Small intestine (tissue), 7 donors: ENCODE measurements around the gene MFSD12. TPM values are rescaled to one million over a fixed set of nuclear protein-coding genes. Genes with fewer than 3 reads are reported as not detected.

Source experiments
- DNase-seq, 2 donors: peaks; one replicate each; pipeline versions ENCODE4 v3.0.0 to v3.0.0-alpha.2; 2013
- FAIRE-seq: peaks from 2 replicates; lab custom pipeline; 2012; peaks lifted over from hg19 to GRCh38; lab: Jason Lieb, UNC
- H3K27ac ChIP-seq, 3 donors: one replicate each; pipeline ENCODE4 v1.5.1; 2013; ENCODE audit warnings: low read length in 2 of 3, mild to moderate bottlenecking in 2 of 3, control low read depth in 1 of 3, inconsistent platforms in 1 of 3, low read depth in 1 of 3, moderate library complexity in 1 of 3
- H3K27me3 ChIP-seq, 3 donors: one replicate each; pipeline ENCODE4 v1.6.1; 2013; ENCODE audit warnings: low read length in 3 of 3, inconsistent platforms in 1 of 3; ENCODE audit not compliant: control insufficient read depth in 3 of 3, insufficient read depth in 3 of 3
- H3K36me3 ChIP-seq, 3 donors: one replicate each; pipeline ENCODE4 v1.6.1; 2013; ENCODE audit warnings: low read length in 3 of 3, inconsistent platforms in 1 of 3, low read depth in 1 of 3, mild to moderate bottlenecking in 1 of 3, moderate library complexity in 1 of 3; ENCODE audit not compliant: control insufficient read depth in 3 of 3, insufficient read depth in 2 of 3
- H3K4me1 ChIP-seq, 3 donors: one replicate each; pipeline ENCODE4 v1.6.1; 2013; ENCODE audit warnings: low read length in 2 of 3, inconsistent platforms in 1 of 3, low read depth in 1 of 3, mild to moderate bottlenecking in 1 of 3, moderate library complexity in 1 of 3; ENCODE audit not compliant: control insufficient read depth in 3 of 3, insufficient read depth in 2 of 3
- H3K4me3 ChIP-seq, 3 donors: one replicate each; pipeline ENCODE4 v1.5.1; 2013; ENCODE audit warnings: low read length in 3 of 3, control low read depth in 1 of 3, inconsistent platforms in 1 of 3, low read depth in 1 of 3, mild to moderate bottlenecking in 1 of 3, moderate library complexity in 1 of 3
- H3K9me3 ChIP-seq, 2 donors: one replicate each; pipeline ENCODE4 v1.6.1; 2013; ENCODE audit warnings: low read depth in 1 of 2, low read length in 1 of 2; ENCODE audit not compliant: control insufficient read depth in 2 of 2, insufficient read depth in 1 of 2
- WGBS, 3 donors: extraction: QIAGEN DNeasy Blood & Tissue Kit; methylation state at CpG; one replicate each; pipeline ENCODE4 v1.1.7; 2013; 5-methylcytosine and 5-hydroxymethylcytosine counted together
- polyA plus RNA-seq, 4 donors: library from polyadenylated mRNA; stranded (reverse) in 3 of 4; unstranded in 1 of 4; fragments of 200-250 nt in 3 of 4; fragments of 120-200 nt in 1 of 4; gene quantifications; one replicate each; pipeline versions ENCODE4 v1.2.1 to v1.2.3, GENCODE V29; 2013
- donor health status: healthy with polysubstance abuse.
- donor health status: control.
- donor health status: control.
- donor health status: Bipolar disorder and iron deficiency.
- donor health status: healthy.

The MFSD12 gene
- polyA plus RNA-seq, 4 donors, result 10.3 to 52.4 (median 22.0) TPM

GRCh38 chr19:3549816-3550215, 7.6 kb downstream of the MFSD12 start:
- Histone ChIP-seq H3K9me3 (no peaks in the 10 kb centered on the region), H3K4me1 (peaks cover 0 to 3% (median 2%) of the 10 kb centered on the region in 3 donors), H3K36me3 (peaks cover 0 to 47% (median 5%) of the 10 kb centered on the region in 3 donors), H3K4me3 (no peak overlapping the region), H3K27me3 (no peaks in the 10 kb centered on the region), H3K27ac (no peak overlapping the region)
- no peak for FAIRE-seq
- 86 to 89% (median 88%) methylated on average over 10 of the region's 10 CpGs for WGBS, 3 donors
- DNase-seq, result no peak

GRCh38 chr19:3548606-3549005, 8.8 kb downstream of the MFSD12 start:
- no peak for DNase-seq
- no peaks in the 10 kb centered on the region for H3K4me1 ChIP-seq
- no peak overlapping the region for H3K27ac ChIP-seq
- no peak for FAIRE-seq
- WGBS, 3 donors, result 82 to 85% (median 83%) methylated on average over 14 of the region's 14 CpGs
- H3K27me3 ChIP-seq, result no peaks in the 10 kb centered on the region
- no peak overlapping the region for H3K4me3 ChIP-seq
- H3K9me3 ChIP-seq, result no peaks in the 10 kb centered on the region
- peaks cover 0 to 59% (median 5%) of the 10 kb centered on the region in 3 donors for H3K36me3 ChIP-seq

- H3K27me3 ChIP-seq, result no peaks in the 10 kb centered on the region
- no peak for FAIRE-seq
- peaks cover 0 to 61% (median 5%) of the 10 kb centered on the region in 3 donors for H3K36me3 ChIP-seq
- no peaks in the 10 kb centered on the region for H3K9me3 ChIP-seq
- no peak overlapping the region for H3K4me3 ChIP-seq
- DNase-seq, result no peak
- no peak overlapping the region for H3K27ac ChIP-seq
- WGBS, 3 donors, result 85 to 89% (median 89%) methylated on average over 26 to 36 of the region's 36 CpGs
- no peaks in the 10 kb centered on the region for H3K4me1 ChIP-seq
These were observed 9.6 kb downstream of the MFSD12 start for GRCh38 chr19:3547767-3548282.

- DNase-seq, result no peak
- no peaks in the 10 kb centered on the region for H3K27me3 ChIP-seq
- no peak overlapping the region for H3K27ac ChIP-seq
- no peaks in the 10 kb centered on the region for H3K9me3 ChIP-seq
- peaks cover 0 to 63% (median 5%) of the 10 kb centered on the region in 3 donors for H3K36me3 ChIP-seq
- H3K4me1 ChIP-seq, result no peaks in the 10 kb centered on the region
- FAIRE-seq, result no peak
- WGBS, 3 donors, result 86 to 89% (median 88%) methylated on average over 14 to 15 of the region's 15 CpGs
- H3K4me3 ChIP-seq, result no peak overlapping the region
These were observed 10.1 kb downstream of the MFSD12 start for GRCh38 chr19:3547301-3547731.

GRCh38 chr19:3546119-3546518, 11.3 kb downstream of the MFSD12 start:
- Histone ChIP-seq H3K27me3 (no peaks in the 10 kb centered on the region), H3K27ac (no peak overlapping the region), H3K4me1 (no peaks in the 10 kb centered on the region), H3K36me3 (peaks cover 0 to 63% (median 5%) of the 10 kb centered on the region in 3 donors), H3K4me3 (no peak overlapping the region), H3K9me3 (no peaks in the 10 kb centered on the region)
- DNase-seq (no peak), FAIRE-seq (no peak)
- 88 to 90% (median 90%) methylated on average over 20 to 23 of the region's 23 CpGs for WGBS, 3 donors

DNA sequence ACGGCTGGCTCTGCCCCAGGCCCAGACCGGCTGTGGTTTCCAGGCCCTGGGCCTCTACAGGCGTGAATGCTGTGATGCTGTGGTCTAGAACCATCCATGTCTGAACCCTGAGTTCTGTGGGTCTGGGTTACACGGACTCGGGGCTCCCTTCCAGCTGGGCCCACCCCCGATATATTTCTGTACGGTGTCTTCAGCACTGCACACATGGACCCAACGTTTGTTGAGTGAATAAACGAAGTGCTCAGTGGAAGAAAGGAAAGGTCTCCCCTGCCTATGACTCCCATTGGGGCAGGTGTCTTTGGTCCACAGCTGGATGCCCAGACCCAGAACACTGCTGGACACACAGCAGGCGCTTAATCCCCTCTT, 11.7 kb downstream of the MFSD12 start:
- Histone ChIP-seq H3K4me3 (no peak overlapping the region), H3K27ac (no peak overlapping the region), H3K27me3 (no peaks in the 10 kb centered on the region), H3K4me1 (no peaks in the 10 kb centered on the region), H3K36me3 (peaks cover 0 to 58% (median 5%) of the 10 kb centered on the region in 3 donors), H3K9me3 (no peaks in the 10 kb centered on the region)
- WGBS, 3 donors, result 69 to 77% (median 71%) methylated on average over 10 of the region's 10 CpGs
- no peak for DNase-seq
- no peak for FAIRE-seq

- FAIRE-seq (no peak), DNase-seq (peak; percentile 60 to 62)
- WGBS, 3 donors, result 36 to 62% (median 56%) methylated on average over 20 to 30 of the region's 30 CpGs
- no peaks in the 10 kb centered on the region for H3K27me3 ChIP-seq
- no peak overlapping the region for H3K4me3 ChIP-seq
- peaks cover 0 to 57% (median 5%) of the 10 kb centered on the region in 3 donors for H3K36me3 ChIP-seq
- no peak overlapping the region for H3K27ac ChIP-seq
- no peaks in the 10 kb centered on the region for H3K4me1 ChIP-seq
- no peaks in the 10 kb centered on the region for H3K9me3 ChIP-seq
These were observed 12.4 kb downstream of the MFSD12 start for GRCh38 chr19:3544742-3545668.

- no peak overlapping the region for H3K27ac ChIP-seq
- no peaks in the 10 kb centered on the region for H3K27me3 ChIP-seq
- no peak for DNase-seq
- peaks cover 0 to 64% (median 5%) of the 10 kb centered on the region in 3 donors for H3K36me3 ChIP-seq
- H3K4me3 ChIP-seq, result no peak overlapping the region
- peaks cover 0 to 4% of the 10 kb centered on the region in 2 donors for H3K9me3 ChIP-seq
- H3K4me1 ChIP-seq, result no peaks in the 10 kb centered on the region
- FAIRE-seq, result no peak
- 85 to 87% (median 85%) methylated on average over 8 to 9 of the region's 9 CpGs for WGBS, 3 donors
These were observed 13.4 kb downstream of the MFSD12 start for GRCh38 chr19:3544058-3544376.
